DMS53 treated with DMSO at 0.1 percent for 48 hours (cell line): ENCODE measurements around the gene ARHGAP24.
A peak's percentile ranks its signal among the peaks of the same experiment; 100 is the strongest.
"Not testable (repeated sequence)": the region's sequence is repeated elsewhere in the genome, so short reads cannot be mapped to it uniquely, and the experiment has no call there.

Experiments
- DNase-seq: peaks from one replicate; lab custom pipeline; 2025; ENCODE audit not compliant: unreplicated experiment; lab: John Stamatoyannopoulos, UW

ARHGAP24 gene

DNA sequence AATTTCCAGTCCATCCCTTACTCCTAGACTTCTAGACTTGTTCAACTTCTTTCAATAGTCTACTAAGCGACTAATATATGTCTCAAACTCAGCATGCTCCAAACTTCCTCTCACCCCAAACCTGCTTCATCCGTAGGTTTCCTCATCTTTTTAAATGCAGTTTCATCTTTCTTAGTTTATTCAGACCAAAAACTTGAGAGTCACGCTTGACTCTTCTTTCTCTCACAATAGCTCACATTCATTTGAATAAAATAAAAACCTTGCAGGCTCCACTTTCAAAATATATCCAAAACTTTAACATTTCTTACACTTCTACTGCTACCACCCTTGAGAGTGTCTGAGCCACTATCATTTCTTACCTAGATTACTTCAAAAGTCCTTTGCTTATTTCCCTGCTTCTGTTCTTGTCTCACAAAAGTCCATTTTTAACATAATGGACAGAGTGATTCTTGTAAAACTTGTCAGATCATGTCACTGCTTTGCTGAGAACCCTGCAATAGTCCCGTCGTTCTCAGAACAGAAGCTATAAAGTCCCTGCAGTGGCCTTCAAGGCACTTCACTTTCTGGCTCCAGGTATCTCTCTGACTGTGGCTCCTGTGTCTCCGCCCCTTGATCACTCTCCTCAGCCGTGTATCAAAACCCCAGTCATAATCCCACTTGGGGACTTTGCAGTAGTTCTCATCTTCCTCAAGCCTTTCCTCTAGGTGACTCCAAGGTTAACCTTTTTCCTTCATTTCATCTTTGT lies 167.6 kb downstream of the ARHGAP24 start:
- no peak for DNase-seq

DNA sequence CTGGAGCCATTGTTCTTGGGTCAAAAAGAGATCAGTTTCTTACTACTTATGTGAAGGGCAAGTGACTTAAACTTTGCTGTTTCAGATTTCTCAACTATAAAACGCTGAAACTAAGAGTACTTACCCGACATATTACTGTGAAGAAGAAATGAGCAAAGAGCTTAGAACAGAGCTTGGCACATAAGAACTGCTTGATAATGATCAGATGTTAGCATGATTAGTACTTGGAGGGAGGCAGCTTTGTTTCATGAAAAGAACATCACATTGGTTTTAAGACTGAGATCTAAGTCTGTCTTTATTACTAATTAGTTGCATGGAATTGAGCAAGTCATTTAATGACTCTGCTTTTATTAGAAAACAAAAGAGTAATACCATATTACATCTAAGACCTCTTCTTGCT lies 169.1 kb downstream of the ARHGAP24 start:
- DNase-seq, result no peak

DNA sequence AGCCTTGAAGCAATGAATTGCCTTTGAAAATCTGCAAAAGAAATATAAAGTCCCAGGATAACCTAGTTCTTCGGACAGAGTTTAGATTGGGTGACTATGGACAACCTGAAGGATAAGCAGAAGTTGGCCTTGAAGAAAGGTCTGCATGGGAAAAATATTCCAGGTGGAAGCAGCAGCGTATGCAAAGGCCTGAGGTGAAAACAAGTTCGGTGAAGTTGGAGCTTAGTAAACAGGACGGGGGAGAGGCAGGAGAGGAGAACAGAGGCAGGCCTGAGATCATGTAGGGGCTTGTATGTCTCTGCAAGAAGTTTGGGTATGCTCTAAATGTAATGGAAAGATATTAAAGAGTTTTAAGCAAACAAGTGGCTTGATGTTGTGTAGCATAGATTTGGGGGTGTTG lies 176.0 kb downstream of the ARHGAP24 start:
- DNase-seq, result no peak

DNA sequence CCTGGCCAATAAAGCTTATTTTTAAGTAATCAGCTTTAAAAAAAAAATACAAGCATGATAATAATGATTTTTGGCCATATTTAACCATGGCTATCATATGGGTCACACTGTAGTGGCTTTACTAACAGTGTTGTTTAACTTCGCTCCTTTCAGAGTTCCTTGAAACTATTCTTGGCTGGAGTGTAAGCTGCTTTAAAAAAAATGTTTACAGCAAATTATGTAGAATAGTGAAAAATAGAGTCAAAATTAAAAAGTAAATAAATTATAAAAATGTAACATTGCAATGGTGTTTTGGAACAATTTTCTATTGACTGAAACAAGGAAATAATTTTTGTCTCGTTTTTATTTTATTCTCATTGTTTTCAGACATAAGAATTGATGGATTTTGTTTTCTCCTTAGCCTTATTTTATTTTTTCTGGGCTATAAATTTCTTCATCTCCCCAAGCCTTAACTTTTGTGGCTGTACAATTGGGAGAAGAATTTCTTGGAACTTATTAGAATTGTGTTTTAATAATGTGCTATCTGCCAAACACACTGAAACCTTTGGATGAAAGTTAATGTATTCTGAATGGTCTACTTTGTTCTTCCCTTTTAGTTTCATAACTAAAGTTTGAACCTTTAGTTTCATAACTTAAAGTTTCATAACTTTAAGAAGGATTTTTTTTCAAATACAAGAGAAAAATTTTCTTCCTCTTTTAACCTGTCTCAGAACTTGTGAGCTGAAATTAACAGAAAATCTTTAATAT lies 182.0 kb downstream of the ARHGAP24 start:
- DNase-seq, result no peak

GRCh38 chr4:85658766-85659439 lies 184.0 kb downstream of the ARHGAP24 start:
- no peak for DNase-seq

DNA sequence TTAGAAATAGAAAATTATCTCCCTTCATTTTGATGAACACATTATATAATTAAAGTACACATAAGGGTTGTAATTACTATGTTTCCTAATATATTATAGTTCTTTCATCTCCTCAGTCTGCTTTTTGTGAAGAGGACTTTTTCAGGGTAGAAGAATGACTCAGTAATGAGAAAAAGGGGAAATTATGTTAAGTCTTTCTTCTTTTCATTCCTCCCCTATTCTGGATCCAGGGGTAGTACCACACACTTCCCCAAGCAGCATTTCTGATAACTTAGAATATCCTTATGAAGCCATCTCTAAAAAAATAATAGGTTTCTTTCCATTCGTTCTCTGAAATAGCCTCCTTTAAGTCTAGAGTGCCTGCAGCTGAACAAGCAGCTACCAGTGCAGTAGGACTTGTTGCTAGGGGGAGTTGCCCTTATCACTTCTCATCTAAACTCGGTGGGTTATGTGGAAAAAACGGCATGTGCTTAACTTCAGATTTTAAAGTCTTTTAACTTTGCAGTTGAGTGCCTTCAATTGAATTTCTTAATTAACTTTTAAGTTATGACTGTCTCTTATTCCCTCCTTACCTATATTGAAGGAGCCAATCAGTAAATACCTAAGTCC lies 184.8 kb downstream of the ARHGAP24 start:
- DNase-seq, result no peak

- DNase-seq, result not testable (repeated sequence)
Measured at GRCh38 chr4:85666625-85667024, 191.7 kb downstream of the ARHGAP24 start.

DNA sequence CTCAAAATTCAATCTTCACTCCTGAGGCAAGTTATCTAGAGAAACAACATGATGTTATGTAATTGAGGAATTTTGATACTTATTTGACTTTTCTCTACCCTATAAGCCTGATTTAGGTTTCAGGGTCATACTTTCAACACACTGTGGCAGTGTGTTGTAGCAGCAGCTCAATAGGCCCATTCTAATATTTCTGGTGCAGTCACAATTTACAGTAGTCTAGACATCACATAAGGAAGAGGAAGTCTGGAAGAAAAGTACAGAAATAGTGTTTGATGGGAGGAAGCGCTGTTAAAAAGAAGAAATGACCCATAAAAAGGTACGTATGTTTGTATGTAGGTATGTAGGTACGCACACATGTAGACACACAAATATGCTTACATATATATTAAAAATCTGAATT lies 194.3 kb downstream of the ARHGAP24 start:
- no peak for DNase-seq

GRCh38 chr4:85669992-85670548 lies 195.1 kb downstream of the ARHGAP24 start:
- no peak for DNase-seq

GRCh38 chr4:85671120-85671519 lies 196.2 kb downstream of the ARHGAP24 start:
- no peak for DNase-seq

GRCh38 chr4:85672116-85672515 lies 197.2 kb downstream of the ARHGAP24 start:
- DNase-seq, result no peak

GRCh38 chr4:85672959-85673358 lies 198.0 kb downstream of the ARHGAP24 start:
- no peak for DNase-seq

GRCh38 chr4:85673540-85673939 lies 198.6 kb downstream of the ARHGAP24 start:
- DNase-seq, result no peak

DNA sequence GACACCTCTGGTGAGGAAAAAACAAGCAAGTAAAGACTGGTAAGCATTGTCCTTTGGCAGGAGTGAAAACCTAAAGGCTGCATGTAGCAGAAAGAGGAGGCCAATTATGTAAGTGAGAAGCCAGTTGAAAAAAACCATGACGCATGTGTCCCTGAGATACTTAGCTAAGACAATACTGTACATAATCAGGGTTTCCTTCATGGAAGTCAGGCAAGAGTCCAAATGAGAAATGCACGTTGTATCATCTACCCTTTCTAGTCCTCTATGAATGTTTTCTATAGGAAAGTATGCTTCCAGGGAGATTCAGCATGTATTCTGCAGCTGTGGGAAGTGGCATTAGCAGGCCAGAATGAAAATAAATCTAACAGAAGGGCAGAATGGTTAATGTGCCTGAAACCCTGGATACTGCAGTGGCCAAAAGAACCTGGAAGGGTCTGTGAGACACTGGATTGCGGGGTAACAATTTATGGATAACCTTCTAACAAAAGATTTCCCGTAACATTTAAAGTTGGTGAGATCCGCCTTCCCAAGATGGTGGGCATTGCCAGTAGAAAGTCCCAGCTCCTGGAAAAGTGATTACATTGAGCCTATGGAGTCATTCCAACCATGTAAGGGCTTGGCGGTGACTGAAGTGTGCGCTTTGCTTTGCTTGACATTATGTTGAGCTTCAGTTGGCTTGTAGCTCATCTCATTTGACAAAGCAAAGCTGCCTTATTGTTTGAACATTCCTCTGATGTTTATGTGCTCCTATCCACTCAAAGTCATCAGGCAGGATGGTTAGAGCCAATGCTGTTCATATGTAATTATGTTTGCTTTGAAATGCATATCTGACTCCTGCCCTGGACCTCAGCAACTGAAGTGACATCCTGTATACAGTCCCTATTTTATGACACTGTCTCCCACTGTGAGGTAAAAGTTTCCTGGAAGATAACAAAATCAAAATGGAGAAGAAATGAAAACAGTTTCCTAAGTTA lies 200.4 kb downstream of the ARHGAP24 start:
- peak; percentile 81 for DNase-seq

GRCh38 chr4:85676050-85676425 lies 201.1 kb downstream of the ARHGAP24 start:
- DNase-seq, result no peak

DNA sequence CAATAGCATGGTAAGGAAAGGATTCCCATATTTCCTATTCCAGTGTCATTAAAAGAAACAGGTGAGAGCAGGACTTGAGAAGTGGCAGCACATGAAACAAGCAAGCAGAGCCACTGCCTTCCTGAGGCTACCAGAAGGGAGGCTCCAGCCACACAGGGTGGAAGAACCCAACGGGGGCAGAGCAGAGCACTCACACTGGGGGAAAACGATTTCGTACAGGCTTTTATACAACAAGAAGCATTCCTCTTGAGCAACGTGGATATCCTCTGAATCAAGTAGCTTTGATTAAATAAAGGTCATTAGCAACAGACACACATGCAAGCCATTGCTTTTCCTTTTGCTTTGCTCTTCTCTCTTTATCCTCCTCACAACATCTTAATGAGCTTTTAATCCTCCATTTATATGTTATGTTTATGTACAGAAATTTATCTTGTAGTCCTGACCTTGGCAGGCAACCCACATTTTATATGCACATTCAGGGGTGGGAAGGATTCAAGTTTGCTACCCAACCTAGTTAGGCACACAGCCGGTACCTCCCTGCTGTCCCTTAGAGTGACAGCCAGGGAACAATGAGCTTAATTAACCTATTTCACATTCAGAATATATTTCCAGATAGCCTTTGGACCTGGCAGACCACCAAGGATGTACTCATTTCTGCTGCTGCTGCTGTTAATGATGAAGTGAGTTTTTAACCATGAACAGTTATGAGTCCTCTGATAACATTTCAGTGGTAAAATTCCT lies 202.1 kb downstream of the ARHGAP24 start:
- no peak for DNase-seq

DNA sequence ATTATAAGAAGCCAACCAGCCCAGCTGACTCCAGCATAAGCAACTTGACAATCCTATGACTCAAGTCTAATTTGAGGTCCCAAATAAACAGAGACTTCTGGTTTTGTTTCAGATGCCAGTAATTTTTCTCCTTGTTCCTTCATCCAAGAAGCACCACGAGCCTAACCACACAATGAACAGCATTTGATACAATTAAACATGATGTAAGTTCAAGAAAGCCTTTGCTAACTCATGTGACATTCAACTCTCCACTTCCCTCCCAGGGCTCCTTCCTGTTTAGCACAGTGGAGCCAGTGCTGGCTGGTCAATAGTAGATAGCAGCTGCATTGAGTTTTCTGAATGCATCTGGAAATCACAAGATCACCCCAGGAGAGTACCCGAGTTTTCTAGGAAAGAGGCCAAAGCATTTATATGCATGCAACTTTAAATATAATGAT lies 206.3 kb downstream of the ARHGAP24 start:
- DNase-seq, result no peak

DNA sequence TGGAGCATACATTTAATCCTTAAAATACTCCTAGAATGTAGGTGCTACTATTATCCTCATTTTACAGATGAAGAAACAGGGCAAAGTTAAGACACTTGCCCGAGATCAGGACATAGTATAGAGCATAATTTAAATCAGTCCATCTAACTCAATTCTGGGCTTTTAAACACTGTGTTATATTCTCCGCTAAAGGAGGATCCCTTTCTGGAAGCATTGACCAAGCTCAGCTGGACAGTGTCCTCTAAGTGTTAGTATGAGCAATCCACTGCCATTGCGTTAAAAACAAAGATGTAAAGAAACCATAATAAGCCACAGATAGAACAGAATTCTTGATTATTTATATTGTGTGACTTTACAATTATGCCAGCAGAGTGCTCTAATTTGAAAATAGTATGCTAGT lies 207.0 kb downstream of the ARHGAP24 start:
- DNase-seq, result no peak

DNA sequence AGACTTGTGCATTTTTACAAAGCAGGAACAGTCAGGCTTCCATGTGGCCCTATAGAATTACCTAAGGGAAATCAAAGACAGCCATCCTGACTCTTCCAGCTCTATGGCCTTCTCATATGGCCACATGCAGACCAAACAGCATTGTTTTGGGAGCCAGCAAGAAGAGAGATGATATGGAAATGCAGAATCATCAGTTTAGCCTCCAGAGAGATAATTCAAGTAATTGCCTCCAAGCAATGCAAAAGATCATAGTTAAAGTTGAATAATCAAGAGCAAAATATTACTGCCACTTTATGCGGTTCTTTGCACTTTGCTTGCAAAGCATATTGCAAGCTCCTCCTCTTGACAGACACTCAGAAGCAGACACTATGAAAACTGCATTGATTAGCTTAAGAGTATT lies 207.4 kb downstream of the ARHGAP24 start:
- no peak for DNase-seq
